GM19351 (cell line): ENCODE results near the gene PLCXD1.
"Not testable (repeated sequence)": the region's sequence is repeated elsewhere in the genome, so short reads cannot be mapped to it uniquely, and the experiment has no call there.

ENCODE experiments used
- ATAC-seq: cut with Tn5 transposase; IDR thresholded peaks from one replicate; pipeline ENCODE4 v1.9.1; 2021; ENCODE audit warnings: mild to moderate bottlenecking, moderate library complexity; ENCODE audit not compliant: unreplicated experiment

The PLCXD1 gene

DNA sequence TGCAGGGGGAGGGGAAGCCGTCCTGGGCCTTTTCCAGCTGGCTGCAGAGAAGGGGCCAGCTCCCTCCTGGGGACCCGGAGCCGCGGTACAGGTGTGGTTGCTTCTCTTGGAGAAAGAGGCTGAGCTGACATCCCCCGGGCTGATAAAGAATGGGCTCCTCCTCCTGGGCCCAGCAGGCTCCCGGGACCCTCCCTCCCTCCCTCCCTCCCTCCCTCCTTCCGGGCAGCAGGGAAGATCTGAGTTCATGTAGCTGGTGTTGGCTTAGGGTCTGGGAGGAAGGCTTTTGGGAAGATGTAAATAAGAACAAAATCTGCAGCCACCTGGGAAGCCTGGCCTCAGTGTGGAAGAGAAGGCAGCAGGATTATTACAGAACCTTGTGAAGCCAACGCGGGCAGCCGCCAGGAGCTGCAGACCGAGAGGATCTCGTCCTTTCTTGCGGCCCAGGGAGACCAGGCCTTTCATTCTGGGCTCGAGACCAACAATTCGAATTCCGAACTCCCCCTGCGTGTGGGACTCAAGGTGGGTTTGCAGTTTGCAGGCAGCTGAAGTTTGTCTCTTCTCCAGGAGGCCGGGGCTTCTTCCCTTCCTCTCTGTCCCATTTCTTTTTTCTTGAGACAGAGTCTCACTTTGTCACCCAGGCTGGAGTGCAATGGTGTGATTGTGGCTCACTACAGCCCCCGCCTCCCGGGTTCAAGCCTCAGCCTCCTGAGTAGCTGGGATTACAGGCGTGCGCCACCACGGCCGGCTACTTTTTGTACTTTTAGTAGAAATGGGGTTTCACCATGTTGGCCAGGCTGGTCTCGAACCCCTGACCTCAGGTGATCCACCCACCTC lies at the start of gene PLCXD1:
PLCXD1 (plus strand) TSS at position 216 of the 834 bp plus-strand sequence. CDS start 2,807 bp downstream, outside the sequence.
- ATAC-seq, result no peak

DNA sequence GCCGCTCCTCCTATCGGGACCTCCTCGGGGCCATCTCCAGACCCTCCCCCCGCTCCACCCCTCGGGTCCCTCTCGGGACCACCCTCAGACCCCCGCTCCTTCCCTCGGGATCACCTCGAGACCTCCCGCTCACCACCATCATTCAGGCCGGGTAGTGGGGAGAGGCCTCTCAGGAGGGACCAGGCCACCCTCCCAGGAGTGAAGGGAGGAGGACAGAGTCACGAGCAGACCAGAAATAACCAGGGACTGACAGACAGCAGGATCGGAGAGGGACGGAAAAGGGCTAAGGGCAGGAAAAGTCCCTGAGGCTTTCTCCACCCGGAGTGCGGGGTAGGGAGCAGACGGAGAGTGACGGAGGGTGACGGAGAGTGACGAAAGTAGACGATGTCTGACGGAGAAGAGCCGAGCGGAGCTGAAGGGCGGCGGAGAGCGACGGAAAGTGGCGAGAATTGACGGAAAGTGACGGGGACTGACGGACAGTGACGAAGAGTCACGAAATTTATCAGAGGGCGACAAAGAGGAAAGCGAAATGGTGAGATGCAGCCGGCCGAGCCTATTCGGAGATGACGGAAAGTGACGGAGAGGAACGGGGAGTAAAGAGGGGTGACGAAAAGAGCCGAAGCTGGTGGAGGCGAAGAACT lies 49.4 kb upstream of the PLCXD1 start:
- ATAC-seq, result peak; percentile 95

DNA sequence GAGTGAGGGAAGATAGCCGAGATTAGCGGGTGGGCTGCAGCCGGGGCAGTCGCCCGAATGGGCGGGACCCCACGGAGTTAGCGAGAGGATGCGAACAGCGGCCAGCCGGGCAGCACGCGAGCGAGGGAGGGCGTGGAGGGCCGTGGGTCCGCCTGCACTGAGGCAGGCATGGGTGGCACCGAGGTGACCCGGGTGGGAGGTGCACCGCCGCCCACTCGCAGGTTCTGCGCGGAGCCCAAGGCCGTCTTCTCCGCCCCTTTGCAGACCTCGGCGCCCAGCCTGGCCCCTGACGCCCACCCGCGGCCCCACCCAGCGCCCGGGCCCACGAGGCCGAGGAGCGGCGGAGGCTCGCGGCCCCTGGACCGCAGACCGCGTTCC lies 48.9 kb upstream of the PLCXD1 start:
- ATAC-seq, result peak; percentile 21

GRCh38 chrX:236201-236600 lies 45.0 kb upstream of the PLCXD1 start:
- not testable (repeated sequence) for ATAC-seq

DNA sequence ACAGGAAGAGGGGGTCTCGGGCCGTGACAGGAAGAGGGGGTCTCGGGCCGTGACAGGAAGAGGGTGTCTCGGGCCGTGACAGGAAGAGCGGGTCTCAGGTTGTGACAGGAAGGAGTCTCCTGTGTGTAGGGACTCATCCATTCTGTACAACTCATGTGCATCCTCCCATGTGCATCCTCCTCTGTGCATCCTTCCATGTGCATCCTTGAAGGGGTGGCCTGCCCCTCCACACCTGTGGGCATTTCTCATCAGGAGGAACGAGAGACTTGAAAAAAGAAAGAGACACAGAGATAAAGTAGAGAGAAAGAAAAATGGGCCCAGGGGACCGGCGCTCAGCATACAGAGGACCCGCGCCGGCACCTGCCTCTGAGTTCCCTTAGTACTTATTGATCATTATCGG lies 30.2 kb upstream of the PLCXD1 start:
- no peak for ATAC-seq

DNA sequence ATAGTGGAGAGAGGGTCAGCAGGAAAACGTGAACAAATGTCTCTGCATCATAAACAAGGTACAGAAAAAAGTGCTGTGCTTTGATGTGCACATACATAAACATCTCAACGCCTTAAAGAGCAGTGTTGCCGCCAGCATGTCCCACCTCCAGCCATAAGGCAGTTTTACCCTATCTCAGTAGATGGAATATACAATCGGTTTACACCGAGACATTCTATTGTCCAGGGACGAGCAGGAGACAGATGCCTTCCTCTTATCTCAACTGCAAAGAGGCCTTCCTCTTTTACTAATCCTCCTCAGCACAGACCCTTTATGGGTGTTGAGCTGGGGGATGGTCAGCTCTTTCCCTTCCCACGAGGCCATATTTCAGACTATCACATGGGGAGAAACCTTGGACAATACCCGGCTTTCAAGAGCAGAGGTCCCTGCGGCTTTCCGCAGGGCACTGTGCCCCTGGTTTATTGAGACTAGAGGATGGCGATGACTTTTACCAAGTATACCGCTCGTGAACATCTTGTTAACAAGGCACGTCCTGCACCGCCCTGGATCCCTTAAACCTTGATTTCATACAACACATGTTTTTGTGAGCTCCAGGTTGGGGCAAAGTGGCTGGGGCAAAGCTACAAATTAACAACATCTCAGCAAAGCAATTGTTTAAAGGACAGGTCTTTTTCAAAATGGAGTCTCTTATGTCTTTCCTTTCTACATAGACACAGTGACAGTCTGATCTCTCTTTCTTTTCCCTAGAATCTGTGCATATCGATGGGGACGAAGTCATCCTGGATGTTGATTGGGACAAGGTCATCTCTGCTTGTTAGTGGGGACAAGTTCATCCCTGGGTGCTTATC lies 29.6 kb upstream of the PLCXD1 start:
- not testable (repeated sequence) for ATAC-seq

DNA sequence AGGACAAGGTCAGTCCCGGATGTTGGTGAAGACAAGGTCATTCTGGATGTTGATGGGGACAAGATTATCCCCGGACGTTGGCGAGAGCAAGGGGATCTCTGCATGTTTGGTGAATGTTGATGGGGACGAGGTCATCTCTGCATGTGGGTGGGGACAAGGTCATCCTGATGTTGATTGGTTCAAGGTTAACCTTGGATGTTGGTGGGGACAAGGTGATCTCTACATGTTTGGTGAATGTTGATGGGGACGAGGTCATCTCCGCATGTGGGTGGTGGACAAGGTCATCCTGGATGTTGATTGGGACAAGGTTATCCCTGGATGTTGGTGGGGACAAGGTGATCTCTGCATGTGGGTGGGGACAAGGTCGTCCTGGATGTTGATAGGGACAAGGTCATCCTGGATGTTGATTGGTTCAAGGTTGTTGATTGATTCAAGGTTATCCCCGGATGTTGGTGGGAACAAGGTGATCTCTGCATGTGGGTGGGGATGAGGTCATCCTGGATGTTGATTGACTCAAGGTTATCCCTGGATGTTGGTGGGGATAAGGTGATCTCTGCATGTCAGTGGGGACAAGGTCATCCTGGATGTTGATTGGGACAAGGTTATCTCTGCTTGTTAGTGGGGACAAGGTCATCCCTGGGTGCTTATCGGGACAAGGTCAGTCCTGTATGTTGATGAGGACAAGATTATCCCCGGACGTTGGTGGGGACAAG lies 28.8 kb upstream of the PLCXD1 start:
- no peak for ATAC-seq

GRCh38 chrX:252957-253291 lies 28.3 kb upstream of the PLCXD1 start:
- ATAC-seq, result no peak

DNA sequence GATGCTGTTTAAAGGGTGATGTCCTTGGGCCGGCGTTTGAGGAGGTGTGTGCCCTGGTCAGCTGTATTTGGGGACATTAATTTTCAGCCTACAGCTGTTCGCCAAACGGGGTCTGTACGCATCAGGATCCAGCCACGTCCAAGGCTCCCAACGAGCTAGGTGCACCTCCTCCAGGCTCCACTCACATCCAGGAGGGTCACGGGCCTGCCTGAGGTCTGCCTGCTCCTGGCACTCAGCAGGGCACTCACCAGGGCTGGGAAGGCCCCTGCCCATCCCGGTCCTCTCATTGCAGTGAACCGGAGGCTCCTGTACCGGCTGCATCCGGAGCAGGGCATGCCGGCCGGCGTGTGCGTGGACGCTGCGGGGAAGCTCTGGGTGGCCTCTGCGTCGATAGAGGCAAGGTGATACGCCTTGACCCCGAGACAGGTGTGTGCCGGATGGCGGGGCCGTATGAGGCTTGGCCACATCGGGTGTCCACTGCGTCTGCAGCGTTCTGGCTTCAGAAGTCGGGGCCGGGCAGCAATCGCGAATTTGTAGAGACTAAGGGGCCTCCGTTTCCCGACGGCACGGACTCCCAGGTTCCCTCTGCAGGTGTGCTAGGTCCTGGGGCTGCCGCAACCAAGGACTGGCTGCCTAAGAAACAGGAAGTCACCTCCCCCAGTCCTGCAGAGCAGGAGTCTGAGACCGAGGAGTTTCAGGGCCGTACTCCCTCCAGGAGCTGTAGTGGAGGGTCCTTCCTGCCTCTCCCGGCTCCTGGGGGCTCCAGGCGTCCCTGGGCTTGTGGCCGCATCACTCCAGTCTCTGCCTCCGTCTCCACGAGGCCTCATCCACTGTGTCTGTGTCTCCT lies 27.5 kb upstream of the PLCXD1 start:
- ATAC-seq, result no peak

DNA sequence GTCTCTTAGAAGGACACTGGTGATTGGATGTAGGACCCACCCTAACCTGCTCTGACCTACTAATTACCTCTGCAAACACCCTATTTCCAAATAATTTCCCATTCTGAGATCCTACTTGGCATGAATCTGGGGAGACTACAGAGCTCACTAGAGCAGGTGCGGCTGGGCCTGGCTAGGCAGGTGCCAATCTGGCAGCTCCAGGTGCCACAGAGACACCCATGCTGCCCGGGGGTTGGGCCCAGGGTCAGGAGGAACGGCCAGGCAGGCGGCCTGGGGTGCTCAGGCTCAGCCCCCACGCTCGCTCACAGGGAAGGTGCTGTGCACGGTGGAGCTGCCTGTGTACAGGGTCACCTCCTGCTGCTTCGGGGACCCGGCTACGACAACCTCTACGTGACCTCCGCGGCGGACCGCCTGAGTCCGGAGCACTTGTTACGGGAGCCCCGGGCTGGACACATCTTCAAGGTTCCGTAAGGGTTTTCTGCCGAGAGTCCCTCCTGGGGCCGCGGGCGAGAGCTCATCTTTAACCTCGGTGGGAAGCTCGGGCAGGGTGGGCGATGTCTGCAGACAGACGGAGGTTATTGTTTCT lies 26.5 kb upstream of the PLCXD1 start:
- ATAC-seq, result no peak

GRCh38 chrX:255923-256331 lies 25.3 kb upstream of the PLCXD1 start:
- ATAC-seq, result no peak

DNA sequence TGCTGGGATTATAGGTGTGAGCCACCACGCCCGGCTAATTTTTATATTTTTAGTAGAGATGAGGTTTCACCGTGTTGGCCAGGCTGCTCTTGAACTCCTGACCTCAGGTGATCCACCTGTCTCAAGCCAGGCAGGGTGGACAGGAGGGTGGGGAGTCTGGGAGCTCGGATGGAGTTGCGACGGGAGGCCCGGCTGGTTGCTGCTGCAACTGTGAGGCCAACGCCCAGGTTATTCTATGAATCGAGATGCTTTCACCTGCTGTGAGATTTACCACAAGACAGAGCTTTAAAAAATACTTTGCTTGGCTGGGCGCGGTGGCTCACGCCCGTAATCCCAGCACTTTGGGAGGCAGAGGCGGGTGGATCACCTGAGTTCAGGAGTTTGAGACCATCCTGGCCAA lies 24.1 kb upstream of the PLCXD1 start:
- not testable (repeated sequence) for ATAC-seq

DNA sequence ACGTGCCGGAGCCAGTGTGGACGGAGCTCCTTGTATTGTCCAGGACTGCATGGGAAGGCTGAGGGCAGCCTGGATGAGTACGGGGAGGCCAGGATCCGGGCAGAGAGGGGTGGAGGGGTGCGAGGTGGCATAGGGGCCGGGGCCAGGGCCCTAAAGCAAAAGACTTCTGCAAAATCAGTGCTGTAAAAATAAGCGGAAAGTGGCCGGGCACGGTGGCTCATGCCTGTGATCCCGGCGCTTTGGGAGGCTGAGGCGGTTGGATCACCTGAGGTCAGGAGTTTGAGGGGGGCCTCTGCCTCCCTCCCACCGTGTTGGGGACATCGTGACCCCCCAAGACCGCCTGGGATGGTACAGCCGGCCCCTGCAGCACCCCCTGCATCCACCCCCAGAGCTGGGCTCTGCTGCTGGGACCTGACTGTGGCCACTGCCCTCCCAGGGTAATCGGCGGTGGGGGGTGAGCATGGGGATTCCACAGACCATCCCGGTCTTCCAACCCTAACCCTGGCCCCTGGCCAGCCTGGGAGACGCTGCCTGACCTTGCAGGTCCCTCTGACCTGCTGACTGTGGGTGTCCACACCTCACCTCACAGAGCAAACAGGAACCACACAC lies 23.4 kb upstream of the PLCXD1 start:
- no peak for ATAC-seq

DNA sequence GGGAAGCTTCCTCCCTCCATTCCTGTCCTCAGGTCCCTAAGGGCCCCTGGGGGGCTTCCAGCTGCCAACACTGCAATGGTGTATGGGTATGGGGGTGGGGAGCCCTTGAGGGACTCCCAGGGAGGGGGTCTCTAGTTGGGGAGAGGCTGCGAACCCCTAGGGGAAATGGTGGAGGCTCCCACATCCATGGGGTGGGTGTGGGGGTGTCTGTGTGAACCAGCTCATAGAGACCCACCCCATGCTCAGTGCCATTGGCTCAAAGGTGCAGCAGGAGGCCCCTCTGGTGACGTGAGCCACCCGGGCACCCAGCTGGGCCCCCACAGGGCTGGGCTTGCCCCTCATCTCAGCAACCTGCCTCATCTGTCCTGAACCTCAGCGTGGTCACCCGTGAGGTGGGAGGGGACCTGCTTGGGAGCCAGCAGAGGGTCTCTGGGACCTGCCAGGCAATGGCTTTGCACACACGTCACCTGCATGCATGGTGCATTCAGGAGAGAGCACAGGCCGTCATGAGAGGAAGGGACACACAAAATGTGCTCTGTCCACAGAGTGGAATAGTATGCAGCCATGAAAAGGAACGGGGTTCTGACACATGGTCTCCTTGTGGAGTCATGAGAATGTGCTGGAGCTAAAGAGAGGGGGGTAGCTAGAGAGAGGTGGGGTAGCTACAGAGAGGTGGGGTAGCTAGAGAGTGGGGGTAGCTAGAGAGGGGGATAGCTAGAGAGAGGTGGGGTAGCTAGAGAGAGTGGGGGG lies 22.7 kb upstream of the PLCXD1 start:
- ATAC-seq, result no peak

GRCh38 chrX:259692-260355 lies 21.4 kb upstream of the PLCXD1 start:
- ATAC-seq, result no peak

DNA sequence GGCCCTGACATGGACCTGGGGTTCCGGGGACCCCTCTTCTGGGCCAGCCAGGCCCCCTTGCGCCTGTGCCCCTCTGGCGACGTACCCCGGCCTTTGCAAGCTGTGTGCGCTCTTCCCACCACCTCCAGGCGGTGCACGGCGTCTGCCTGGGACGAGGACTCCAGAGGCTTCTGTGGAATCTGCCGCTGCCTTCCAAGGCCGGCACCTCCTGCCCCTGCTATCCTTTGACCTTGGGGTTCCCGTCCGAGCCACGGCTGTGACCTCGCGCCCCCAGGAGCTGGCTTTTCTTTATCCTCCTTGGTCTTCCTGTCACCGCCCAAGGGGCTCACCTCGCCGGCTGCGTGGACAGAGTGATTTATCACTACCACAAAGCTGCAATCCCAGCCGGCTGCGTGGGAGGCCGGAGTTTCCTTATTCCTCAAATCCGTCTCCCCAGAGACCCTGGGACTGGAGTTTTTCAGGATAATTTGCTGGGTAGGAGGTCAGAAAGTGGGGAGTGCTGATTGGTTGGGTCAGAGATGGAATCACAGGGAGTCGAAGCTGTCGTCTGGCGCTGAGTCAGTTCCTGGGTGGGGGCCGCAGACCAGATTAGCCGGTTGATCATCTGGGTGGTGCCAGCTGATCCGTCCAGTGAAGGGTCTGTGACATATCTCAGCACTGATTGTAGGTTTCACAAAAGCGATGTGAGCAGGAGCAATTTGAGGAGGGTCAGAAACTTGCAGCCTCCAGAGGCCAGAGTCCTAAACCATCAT lies 19.8 kb upstream of the PLCXD1 start:
- no peak for ATAC-seq

- ATAC-seq, result no peak
Measured at GRCh38 chrX:261919-262352, 19.2 kb upstream of the PLCXD1 start.
